ENCODE measurements around the gene SLC27A6.
"Not testable (repeated sequence)": the region's sequence is repeated elsewhere in the genome, so short reads cannot be mapped to it uniquely, and the experiment has no call there.

SLC27A6 gene

GRCh38 chr5:128965011-128965637, at the start of gene SLC27A6:
Gene SLC27A6, plus strand, starts transcription at chr5:128965488. Its CDS starts 650 bp downstream, at chr5:128966138.
- in situ Hi-C loops (cut with MboI; ENCODE audit: low sequenced_read_pairs) = no loop called here

GRCh38 chr5:128919542-128919941, 45.7 kb upstream of the SLC27A6 start:
- in situ Hi-C loops (cut with MboI; ENCODE audit: low sequenced_read_pairs) = no loop called here

- in situ Hi-C loops (cut with MboI; ENCODE audit: low sequenced_read_pairs) = no loop called here
Measured at GRCh38 chr5:128920345-128921215, 44.7 kb upstream of the SLC27A6 start.

GRCh38 chr5:128924299-128924698, 41.0 kb upstream of the SLC27A6 start:
- in situ Hi-C loops (cut with MboI; ENCODE audit: low sequenced_read_pairs) = no loop called here

GRCh38 chr5:128925973-128926372, 39.3 kb upstream of the SLC27A6 start:
- in situ Hi-C loops (cut with MboI; ENCODE audit: low sequenced_read_pairs) = no loop called here

GRCh38 chr5:128927644-128928043, 37.6 kb upstream of the SLC27A6 start:
- in situ Hi-C loops (cut with MboI; ENCODE audit: low sequenced_read_pairs) = no loop called here

- in situ Hi-C loops (cut with MboI; ENCODE audit: low sequenced_read_pairs) = not testable (repeated sequence)
Measured at GRCh38 chr5:128932232-128932631, 33.1 kb upstream of the SLC27A6 start.

GRCh38 chr5:128943100-128943499, 22.2 kb upstream of the SLC27A6 start:
- in situ Hi-C loops (cut with MboI; ENCODE audit: low sequenced_read_pairs) = not testable (repeated sequence)

GRCh38 chr5:128949847-128950546, 15.3 kb upstream of the SLC27A6 start:
- in situ Hi-C loops (cut with MboI; ENCODE audit: low sequenced_read_pairs) = no loop called here

- in situ Hi-C loops (cut with MboI; ENCODE audit: low sequenced_read_pairs) = not testable (repeated sequence)
Measured at GRCh38 chr5:128951301-128951700, 14.0 kb upstream of the SLC27A6 start.

GRCh38 chr5:128956164-128956563, 9.1 kb upstream of the SLC27A6 start:
- in situ Hi-C loops (cut with MboI; ENCODE audit: low sequenced_read_pairs) = no loop called here

GRCh38 chr5:128962211-128962610, 3.1 kb upstream of the SLC27A6 start:
- in situ Hi-C loops (cut with MboI; ENCODE audit: low sequenced_read_pairs) = no loop called here

GRCh38 chr5:128965638-128966302, 482 bp downstream of the SLC27A6 start:
- in situ Hi-C loops (cut with MboI; ENCODE audit: low sequenced_read_pairs) = no loop called here

GRCh38 chr5:128966375-128966774, 1.1 kb downstream of the SLC27A6 start:
- in situ Hi-C loops (cut with MboI; ENCODE audit: low sequenced_read_pairs) = no loop called here

GRCh38 chr5:128966846-128967245, 1.6 kb downstream of the SLC27A6 start:
- in situ Hi-C loops (cut with MboI; ENCODE audit: low sequenced_read_pairs) = no loop called here

- in situ Hi-C loops (cut with MboI; ENCODE audit: low sequenced_read_pairs) = no loop called here
Measured at GRCh38 chr5:128973244-128973643, 8.0 kb downstream of the SLC27A6 start.

GRCh38 chr5:128974567-128974966, 9.3 kb downstream of the SLC27A6 start:
- in situ Hi-C loops (cut with MboI; ENCODE audit: low sequenced_read_pairs) = no loop called here

- in situ Hi-C loops (cut with MboI; ENCODE audit: low sequenced_read_pairs) = no loop called here
Measured at GRCh38 chr5:128979761-128980160, 14.5 kb downstream of the SLC27A6 start.

GRCh38 chr5:128980917-128981316, 15.6 kb downstream of the SLC27A6 start:
- in situ Hi-C loops (cut with MboI; ENCODE audit: low sequenced_read_pairs) = no loop called here

GRCh38 chr5:128984480-128984879, 19.2 kb downstream of the SLC27A6 start:
- in situ Hi-C loops (cut with MboI; ENCODE audit: low sequenced_read_pairs) = no loop called here

- in situ Hi-C loops (cut with MboI; ENCODE audit: low sequenced_read_pairs) = no loop called here
Measured at GRCh38 chr5:128988476-128988875, 23.2 kb downstream of the SLC27A6 start.

Data from HL-60/S4 treated with retinoic acid at 250 ng/mL for 4 days and 3 days (cell line).